ENCODE measurements around the gene IQCH. TPM values are rescaled to one million over a fixed set of nuclear protein-coding genes. Genes with fewer than 3 reads are reported as not detected.

Gene IQCH
- total and polyA plus RNA-seq, 12 donors = 0.67 to 7.3 (median 2.9) TPM

GRCh38 chr15:67227846-67228245 is 26.7 kb upstream of the IQCH start:
- Histone ChIP-seq H3K9me3 (replicated peaks in 1 of 3) (no peaks in the 10 kb centered on the region), H3K27me3 (no peaks in the 10 kb centered on the region), H3K36me3 (replicated peaks in 1 of 2) (peaks cover 0 to 14% of the 10 kb centered on the region in 2 donors), H3K4me1 (replicated peaks in 1 of 2) (no peaks in the 10 kb centered on the region), H3K4me3 (no peak overlapping the region), H3K27ac (no peak overlapping the region)
- DNase-seq = no peak
- intact Hi-C loops (cut with DNase I) = no loop called here
- WGBS, 4 donors = 90 to 100% (median 96%) methylated on average over 1 of the region's 1 CpG
- no peak for TF ChIP-seq POLR2A (IDR thresholded peaks at IDR 0.05)
- no peak for TF ChIP-seq CTCF (IDR thresholded peaks at IDR 0.05)

- H3K9me3 ChIP-seq (replicated peaks in 1 of 3) = no peaks in the 10 kb centered on the region
- TF ChIP-seq POLR2A (IDR thresholded peaks at IDR 0.05) = no peak
- TF ChIP-seq CTCF (IDR thresholded peaks at IDR 0.05) = no peak
- peaks cover 0 to 14% of the 10 kb centered on the region in 2 donors for H3K36me3 ChIP-seq (replicated peaks in 1 of 2)
- DNase-seq = no peak
- no peak overlapping the region for H3K4me3 ChIP-seq
- no peak overlapping the region for H3K27ac ChIP-seq
- intact Hi-C loops (cut with DNase I) = no loop called here
- H3K4me1 ChIP-seq (replicated peaks in 1 of 2) = no peaks in the 10 kb centered on the region
- 66 to 87% (median 74%) methylated on average over 1 of the region's 1 CpG for whole genome bisulfite sequencing, 4 donors
- no peaks in the 10 kb centered on the region for H3K27me3 ChIP-seq
These were observed 26.3 kb upstream of the IQCH start for GRCh38 chr15:67228286-67228685.

DNA sequence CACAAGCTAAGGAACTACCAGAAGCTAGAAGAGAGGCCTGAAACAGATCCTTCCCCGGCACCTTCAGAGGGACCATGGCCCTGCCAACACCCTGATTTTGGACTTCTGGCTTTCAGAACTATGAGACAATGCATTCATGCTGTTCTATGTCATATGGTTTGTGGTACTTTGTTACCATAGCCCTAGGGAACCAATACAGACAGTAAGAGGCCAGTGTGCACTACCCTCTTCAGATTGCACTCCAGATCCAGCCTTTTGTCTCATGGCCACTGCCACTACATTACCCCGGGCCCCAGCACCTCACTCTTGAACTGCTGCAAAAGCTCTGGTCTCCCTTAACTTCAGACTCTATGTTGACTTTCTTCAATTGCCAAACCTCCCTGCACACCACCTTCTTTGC is 24.1 kb upstream of the IQCH start:
- peaks cover 0 to 14% of the 10 kb centered on the region in 2 donors for H3K36me3 ChIP-seq (replicated peaks in 1 of 2)
- 96 to 100% (median 97%) methylated on average over 2 of the region's 2 CpGs for WGBS, 4 donors

GRCh38 chr15:67232591-67232990 is 22.0 kb upstream of the IQCH start:
- H3K4me3 ChIP-seq = no peak overlapping the region
- H3K4me1 ChIP-seq (replicated peaks in 1 of 2) = no peaks in the 10 kb centered on the region
- H3K27ac ChIP-seq = no peak overlapping the region
- H3K27me3 ChIP-seq = no peaks in the 10 kb centered on the region
- no peak for DNase-seq
- no peaks in the 10 kb centered on the region for H3K9me3 ChIP-seq (replicated peaks in 1 of 3)
- WGBS, 4 donors = 73 to 87% (median 81%) methylated on average over 3 of the region's 3 CpGs
- intact Hi-C loops (cut with DNase I) = no loop called here
- TF ChIP-seq CTCF (IDR thresholded peaks at IDR 0.05) (no peak), POLR2A (IDR thresholded peaks at IDR 0.05) (no peak)
- H3K36me3 ChIP-seq (replicated peaks in 1 of 2) = peaks cover 0 to 14% of the 10 kb centered on the region in 2 donors

More for the DNA sequence above, 24.1 kb upstream of the IQCH start:
- intact Hi-C loops (cut with DNase I) = no loop called here
- H3K4me3 ChIP-seq = no peak overlapping the region
- H3K9me3 ChIP-seq (replicated peaks in 1 of 3) = no peaks in the 10 kb centered on the region
- DNase-seq = no peak
- TF ChIP-seq POLR2A (IDR thresholded peaks at IDR 0.05) (no peak), CTCF (IDR thresholded peaks at IDR 0.05) (no peak)
- H3K4me1 ChIP-seq (replicated peaks in 1 of 2) = no peaks in the 10 kb centered on the region
- H3K27me3 ChIP-seq = no peaks in the 10 kb centered on the region
- no peak overlapping the region for H3K27ac ChIP-seq
